KOPT-K1 (cell line): Measurements from ENCODE around the gene PEPD.

Source experiments
- H3K27ac ChIP-seq: fragments of 200-600 bp; sonication (generic); 2 replicates; pipeline ENCODE4 v1.5.1; 2016; ENCODE audit warnings: antibody characterized with exemption, mild to moderate bottlenecking, low read depth, low read length; ENCODE audit not compliant: poor library complexity, severe bottlenecking
- H3K36me3 ChIP-seq: fragments of 200-600 bp; sonication (generic); 2 replicates; pipeline ENCODE4 v1.5.1; 2017; ENCODE audit warnings: antibody characterized with exemption, mild to moderate bottlenecking, low read length, moderate library complexity; ENCODE audit not compliant: insufficient read depth
- H3K9me3 ChIP-seq: fragments of 200-600 bp; sonication (generic); 2 replicates; pipeline ENCODE4 v1.5.1; 2017; ENCODE audit warnings: antibody characterized with exemption, low read length, mild to moderate bottlenecking; ENCODE audit not compliant: insufficient read depth, poor library complexity, severe bottlenecking

The PEPD gene

DNA sequence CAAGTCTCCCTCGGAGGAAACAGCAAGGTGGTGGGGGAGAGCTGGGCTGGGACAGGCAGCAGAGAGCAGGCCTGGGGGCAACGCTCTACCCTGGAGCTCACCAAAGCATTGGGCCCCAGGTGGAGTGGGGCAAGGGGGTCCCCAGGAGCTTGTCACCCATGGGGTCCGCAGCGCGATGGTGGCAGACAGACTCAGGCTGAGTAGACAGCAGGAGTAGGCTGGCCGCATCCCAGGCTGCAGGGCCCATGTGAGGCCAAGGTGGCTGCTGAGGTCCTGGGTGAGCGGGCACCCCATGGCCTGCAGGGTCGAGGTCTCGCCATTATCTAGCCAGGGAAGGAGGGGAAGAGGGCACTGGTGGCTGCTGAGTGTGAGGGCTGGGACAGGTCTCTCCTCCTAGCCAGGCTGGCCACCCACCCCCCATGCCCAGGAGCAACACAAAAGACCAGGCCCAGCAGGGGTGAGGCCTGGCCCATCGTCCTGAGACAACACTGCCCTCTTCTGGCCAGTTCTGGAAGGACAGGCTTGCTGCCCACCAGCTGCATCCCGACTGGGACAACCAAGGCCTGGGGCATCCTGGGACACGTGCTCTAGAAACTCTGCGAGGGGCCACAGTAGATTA is 115.0 kb downstream of the PEPD start:
- H3K9me3 ChIP-seq = no peaks in the 10 kb centered on the region
- no peak overlapping the region for H3K27ac ChIP-seq
- H3K36me3 ChIP-seq = no peaks in the 10 kb centered on the region

DNA sequence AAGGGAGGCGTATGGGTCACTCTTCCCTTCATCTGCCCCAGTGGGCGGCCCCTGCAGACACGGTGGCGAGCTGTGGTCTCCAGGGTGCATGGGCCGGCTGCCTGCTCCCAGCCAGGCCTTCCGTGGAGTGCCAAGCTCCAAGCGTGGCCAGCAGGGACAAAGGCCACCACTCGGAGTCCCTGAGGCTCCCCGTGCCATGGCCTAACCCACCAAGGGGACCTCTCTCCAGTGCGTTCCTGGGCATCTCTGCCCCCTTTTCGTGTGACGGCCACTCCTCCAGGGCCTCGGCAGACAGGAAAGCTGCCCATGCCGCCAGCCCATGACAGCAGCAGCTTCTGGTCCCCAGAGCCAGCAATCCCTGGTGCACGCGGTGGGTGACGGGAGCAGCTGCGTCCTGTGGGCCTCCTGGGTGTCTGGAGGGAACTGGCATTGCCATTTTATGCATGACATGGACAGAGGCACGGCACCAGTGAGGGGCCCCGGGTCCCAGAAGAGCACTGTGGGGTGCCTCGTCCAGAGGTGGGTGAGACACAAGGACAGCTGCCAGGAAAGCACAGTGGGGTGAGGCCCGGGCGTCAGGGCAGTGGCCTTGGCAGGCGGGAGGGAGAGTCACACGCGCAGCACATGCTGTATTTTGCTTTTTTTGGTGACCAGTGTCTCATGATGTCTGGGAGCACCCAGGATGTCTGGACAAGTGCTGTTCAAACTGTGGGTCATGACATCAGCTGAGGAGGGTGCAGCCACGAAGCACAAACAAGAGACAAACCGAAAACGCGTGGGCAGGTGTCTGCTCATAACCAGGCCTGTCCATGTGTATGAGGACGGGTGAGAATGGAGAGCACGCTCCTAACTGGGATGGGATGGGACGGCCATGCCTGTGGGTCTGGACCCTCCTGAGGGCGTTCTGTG is 115.8 kb downstream of the PEPD start:
- Histone ChIP-seq H3K27ac (no peak overlapping the region), H3K9me3 (no peaks in the 10 kb centered on the region), H3K36me3 (no peaks in the 10 kb centered on the region)

DNA sequence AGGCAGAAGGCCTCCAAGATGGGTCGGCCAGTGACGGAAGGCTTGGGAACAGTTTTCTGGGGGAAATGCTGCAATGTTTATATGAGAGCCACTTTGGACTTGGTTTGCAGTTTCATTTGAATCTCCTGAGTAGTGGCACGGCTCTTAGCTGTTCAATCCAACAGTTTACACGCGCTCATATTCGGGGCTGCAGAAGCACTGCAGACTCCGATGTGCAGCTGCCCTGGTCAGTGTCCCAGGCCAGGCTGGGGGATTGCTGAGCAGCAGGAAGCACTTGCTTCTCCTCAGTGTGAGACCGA is 116.4 kb downstream of the PEPD start:
- H3K9me3 ChIP-seq = no peaks in the 10 kb centered on the region
- no peak overlapping the region for H3K27ac ChIP-seq
- H3K36me3 ChIP-seq = no peaks in the 10 kb centered on the region

DNA sequence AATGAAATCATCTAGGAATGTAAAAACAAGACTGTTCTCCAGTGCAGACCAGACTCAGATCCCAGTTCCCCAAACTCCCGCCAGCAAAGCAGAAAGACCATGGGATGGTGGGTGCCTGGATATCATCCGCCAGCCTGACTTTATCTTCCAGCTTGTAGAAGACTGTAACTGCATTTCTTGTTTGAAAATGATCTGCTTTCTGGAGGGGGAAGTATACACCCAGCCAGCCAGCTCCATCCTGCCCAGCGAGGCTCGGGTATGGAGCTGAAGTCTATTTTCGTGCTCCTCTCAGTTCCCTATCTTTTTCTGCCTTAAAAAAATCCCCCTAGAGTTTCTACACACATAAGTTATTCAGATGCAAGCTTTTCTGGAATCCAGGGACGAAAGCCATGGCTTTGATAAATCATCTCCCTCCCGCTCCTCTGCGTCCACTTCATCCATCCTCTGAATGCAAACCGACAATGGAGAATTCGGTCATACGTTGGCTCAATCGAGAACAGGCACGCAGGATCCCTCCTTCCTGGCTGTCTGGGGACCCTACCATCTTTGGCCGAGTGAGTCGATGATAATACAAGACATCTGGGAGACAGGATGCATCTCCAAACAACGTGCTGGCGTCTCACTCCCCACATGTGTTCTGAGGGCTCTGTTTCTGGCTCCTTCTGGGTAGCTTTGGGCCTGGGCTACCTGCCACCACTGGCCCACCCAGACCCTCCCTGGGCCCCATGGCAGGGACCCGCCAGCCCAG is 116.9 kb downstream of the PEPD start:
- Histone ChIP-seq H3K36me3 (no peaks in the 10 kb centered on the region), H3K9me3 (no peaks in the 10 kb centered on the region)

DNA sequence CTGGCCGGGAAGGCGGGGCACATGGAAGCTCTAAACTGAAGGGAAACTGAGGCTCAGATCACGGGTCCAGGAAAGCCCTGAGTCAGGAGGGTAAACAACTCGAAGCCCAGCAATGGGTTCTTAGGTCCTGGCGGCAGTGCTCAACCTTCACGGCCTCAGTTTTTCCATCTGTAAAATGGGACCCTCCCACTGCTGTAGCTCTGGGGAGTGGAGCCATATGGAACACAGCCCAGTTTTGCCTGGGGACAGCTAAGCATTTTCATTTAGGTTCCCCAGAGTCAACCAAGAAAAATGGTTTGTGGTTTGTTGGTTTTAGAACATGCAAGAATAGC is 117.7 kb downstream of the PEPD start:
- Histone ChIP-seq H3K36me3 (no peaks in the 10 kb centered on the region), H3K9me3 (no peaks in the 10 kb centered on the region)

More for the DNA sequence above, 116.9 kb downstream of the PEPD start:
- no peak overlapping the region for H3K27ac ChIP-seq

DNA sequence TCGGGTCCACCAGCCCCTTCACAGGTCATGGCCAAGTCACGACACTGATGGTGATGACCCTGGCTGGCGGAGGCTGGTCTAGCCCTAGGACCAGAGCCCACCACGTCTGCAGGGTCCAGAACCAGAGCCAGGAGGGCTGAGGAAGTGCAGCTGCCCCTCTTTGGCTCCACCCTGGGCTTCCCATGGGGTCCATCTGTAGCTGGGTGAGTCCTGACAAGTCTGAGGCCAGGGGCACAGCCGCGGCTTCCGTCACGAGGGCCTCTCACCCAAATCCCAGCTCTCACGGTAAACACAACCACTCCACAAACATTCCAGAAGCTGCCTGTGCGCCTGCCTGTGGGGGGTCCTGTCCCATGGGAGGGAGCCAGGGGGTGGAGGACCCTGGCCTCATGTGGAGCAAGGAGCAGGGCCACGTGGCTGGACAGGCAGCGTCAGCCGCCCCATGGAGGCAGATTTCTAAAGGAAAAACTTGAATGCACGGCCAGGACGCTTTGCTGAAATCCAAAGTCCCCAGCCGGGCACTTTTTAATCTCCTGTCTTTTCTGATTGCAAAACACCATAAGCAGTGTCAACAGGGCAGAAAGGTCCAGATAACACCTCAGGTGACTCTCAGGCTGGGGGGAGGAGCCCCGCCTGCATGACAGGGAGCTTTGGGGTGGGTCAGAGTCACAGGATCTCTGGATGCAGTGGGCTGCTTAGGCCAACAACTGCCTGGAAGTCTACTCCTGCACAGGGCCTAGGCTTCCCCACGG is 118.2 kb downstream of the PEPD start:
- Histone ChIP-seq H3K9me3 (no peaks in the 10 kb centered on the region), H3K27ac (no peak overlapping the region), H3K36me3 (no peaks in the 10 kb centered on the region)

More for the DNA sequence above, 117.7 kb downstream of the PEPD start:
- no peak overlapping the region for H3K27ac ChIP-seq

DNA sequence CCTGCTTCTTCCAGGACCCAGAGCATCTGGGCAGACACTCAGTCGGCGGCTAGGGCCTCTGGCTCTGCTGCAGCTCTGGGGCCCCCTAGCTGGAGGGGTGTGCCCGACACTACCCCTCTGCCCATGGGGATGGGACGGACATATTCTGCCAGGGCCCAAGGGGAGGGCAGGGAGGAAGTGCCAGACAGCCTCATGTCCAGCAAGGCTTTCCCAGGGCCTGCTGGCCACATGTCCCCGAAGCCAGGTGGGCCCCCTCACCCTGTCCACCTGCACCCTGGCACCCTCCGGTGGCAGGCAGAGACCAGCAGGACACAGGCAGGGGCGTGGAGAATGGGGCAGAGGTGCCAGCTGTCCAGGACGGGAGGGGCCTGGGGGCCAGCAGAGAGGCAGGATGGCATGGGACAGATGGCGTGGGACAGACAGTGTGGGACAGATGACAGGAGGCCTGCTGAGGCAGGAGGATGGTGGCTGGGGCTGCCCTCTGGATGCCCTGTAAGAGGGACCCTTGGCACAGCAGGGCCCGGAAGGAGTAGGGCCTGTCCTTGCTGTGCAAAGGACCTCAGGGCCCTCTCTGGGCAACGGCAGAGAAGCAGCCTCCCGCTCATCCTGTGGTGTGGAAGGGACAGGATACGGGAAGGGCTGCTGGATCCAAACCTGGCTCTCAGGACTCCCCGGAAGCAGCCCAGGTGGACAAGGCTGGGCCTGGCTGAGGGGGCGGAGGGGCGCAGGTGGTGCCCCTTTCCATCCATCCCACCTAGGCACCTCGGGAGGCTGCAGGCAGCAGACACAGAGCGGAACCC is 119.0 kb downstream of the PEPD start:
- no peak overlapping the region for H3K27ac ChIP-seq
- H3K9me3 ChIP-seq = no peaks in the 10 kb centered on the region
- H3K36me3 ChIP-seq = no peaks in the 10 kb centered on the region

DNA sequence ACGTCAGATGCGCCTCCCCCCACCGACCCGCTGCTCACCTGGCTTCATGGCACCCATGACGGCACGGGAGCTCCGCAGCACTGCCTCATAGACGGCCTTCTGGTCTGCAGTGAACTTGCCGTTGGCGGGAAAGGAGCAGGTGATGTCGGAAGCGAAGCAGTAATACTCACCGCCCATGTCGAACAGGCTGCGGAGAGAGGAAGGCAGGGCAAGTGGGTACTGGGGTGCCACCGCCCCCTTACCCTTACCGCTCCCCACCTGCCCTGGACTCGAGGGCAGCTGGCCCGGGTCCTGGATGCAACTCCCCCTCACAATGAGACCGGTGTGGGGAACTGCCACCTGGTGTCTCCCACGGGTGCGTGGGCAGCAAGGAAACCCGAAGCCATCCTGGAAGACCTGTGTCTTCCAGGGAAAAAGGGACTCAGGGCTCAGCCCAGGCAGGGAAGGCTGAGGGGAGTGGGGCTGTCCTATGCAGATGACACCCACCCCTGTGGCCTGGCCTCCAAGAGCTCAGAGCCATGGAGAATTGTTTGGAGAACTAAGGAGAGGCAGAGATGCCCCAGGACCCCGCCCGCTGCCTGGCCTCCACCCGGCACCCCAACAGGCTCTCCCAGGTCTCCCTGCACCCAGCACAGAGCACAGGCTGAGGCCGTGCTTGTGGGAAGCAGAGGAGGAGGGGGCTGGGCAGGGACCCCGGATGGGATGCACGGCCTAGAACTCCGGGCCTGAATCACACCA is 119.7 kb downstream of the PEPD start:
- no peak overlapping the region for H3K27ac ChIP-seq
- no peaks in the 10 kb centered on the region for H3K36me3 ChIP-seq
- no peaks in the 10 kb centered on the region for H3K9me3 ChIP-seq

DNA sequence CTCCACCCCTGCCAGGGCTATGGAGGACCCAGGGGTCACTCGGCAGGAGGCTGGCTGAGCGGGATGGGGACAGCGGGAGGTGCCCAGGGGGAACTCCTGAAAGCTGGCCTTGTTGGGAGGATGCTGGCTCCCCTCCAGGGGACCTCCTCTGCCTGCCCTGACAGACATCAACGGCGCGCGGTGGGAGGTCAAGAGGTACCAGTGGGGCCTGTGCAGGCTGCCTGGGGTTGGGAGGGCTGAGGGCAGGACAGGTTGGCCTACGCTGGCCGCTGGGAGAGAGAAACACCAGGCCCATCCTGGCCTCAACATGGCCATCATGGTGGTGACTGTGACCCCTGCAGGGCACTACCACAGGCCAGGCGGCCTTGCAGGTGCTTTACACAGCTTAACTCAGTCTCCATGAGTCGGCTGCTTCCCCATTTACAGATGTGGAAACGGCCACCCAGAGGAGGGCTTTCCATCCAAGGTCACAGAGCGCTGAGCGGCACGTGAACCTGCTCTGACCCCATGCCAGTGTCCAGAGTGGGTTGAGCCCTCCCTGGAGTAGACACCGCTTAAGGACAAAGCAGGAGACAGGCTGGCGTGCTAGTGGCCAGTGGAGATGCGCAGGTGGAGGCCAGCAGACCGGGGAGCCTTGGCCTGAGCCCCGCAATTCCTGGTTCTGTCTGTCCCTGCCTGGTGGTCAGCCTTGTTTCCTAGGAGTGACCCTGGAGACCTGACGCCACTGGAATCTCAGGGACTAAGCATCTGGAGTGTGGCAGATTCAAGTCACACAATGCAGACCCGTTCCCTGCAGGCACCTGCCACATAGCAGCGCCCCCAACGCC is 120.5 kb downstream of the PEPD start:
- no peaks in the 10 kb centered on the region for H3K36me3 ChIP-seq
- no peaks in the 10 kb centered on the region for H3K9me3 ChIP-seq
- no peak overlapping the region for H3K27ac ChIP-seq

DNA sequence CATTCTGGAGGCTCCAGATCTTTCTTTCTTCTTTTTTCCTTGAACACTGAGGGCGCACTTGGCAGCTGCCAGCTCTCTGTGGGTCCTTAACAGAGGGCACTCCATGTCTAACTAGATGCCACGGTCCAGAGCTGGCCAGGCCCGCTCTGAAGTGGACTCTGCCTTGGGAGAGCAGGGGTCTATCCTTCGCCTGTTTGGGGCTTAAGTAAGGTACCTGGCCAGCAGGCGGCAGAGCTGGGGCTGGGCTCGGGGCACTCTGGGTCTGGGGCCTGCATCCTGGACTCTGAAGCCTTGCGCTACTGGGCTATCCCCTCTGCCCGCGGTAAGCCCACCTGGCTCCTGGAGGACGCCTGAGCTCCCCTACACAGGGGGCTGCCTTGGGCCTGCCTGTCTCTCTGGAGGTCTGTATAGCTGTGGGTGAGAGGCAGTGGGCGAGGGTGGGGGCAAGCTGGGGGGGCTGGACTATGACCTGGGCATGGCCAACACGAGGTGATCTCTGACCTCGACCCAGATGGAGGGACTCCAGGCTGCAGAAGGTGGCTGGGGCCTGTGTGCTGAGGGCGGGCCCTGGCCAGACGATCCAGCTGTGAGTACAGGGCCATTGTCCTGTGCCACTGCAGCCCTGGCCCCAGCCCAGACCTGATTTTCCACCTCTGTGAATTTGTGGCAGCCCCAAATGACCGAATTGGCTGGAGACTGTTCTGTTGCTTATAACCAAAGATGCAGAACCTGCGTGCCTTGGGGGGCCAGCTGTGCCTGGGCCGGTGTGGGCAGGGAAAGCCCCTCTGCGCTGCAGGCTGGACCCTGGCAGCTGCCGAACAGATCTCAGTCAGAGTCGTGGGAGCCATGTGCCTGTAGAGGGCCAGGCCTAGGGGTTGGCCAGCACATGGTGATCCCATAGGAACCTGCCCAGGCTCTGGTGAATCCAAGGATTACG is 121.6 kb downstream of the PEPD start:
- no peaks in the 10 kb centered on the region for H3K9me3 ChIP-seq
- H3K36me3 ChIP-seq = no peaks in the 10 kb centered on the region
- H3K27ac ChIP-seq = no peak overlapping the region

DNA sequence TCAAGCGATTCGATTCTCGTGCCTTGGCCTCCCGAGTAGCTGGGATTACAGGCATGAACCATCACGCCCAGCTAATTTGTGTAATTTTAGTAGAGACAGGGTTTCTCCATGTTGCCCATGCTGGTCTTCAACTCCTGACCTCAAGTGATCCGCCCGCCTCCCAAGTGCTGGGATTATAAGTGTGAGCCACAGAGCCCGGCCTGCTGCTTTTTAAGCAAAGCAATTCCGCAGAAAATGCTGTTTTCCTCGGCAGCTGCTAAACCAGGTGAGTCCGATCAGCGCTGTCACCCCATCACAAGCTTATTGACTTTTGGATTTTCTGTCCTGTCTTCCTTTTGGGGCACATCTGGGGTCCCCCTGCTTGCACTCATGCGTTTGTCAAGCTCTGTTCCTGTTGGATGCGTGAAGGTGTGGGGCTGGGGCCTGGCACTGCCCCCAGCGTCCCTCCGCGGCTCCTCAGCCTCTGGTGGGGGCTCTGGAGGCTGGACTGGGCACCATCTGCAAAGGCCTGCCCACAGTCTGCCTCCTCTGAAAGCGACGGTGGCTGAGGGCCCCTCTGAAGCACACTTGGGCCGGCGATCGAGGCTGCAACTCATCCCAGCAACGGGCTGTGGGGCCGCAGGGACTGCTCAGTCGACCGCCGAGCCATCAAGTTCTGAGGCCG is 122.4 kb downstream of the PEPD start:
- Histone ChIP-seq H3K9me3 (no peaks in the 10 kb centered on the region), H3K27ac (no peak overlapping the region)

More for the DNA sequence above, 122.4 kb downstream of the PEPD start:
- H3K36me3 ChIP-seq = no peaks in the 10 kb centered on the region
